Measurements from ENCODE around the gene COG3.

The COG3 gene

DNA sequence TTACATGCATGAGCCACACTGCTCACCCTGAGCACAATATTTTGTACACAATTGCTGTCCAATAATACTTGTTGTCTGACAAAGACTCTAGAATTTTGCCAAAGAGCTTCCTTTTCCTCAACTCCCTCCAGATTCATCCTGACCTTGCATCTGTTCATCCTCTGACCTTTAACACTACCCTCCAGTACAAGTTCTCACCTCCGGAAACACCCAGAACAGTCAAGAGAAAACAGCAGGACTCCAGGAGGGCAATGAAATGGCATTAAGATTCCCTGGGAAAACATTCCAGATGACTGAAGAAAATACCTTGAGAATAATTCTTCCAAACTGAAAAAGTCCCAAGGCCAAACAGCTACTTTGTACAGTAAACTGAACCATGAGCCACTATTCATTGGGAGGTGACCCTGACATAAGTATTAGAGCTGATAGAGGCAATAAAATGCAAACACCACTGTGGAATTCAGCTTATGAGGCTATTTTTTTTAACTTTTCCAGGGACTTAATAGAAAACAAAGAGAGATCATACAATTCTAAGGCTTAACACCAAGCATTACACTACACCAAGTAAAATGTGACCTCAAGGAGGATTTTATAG lies 15.7 kb upstream of the COG3 start:
- no peak for DNase-seq

DNA sequence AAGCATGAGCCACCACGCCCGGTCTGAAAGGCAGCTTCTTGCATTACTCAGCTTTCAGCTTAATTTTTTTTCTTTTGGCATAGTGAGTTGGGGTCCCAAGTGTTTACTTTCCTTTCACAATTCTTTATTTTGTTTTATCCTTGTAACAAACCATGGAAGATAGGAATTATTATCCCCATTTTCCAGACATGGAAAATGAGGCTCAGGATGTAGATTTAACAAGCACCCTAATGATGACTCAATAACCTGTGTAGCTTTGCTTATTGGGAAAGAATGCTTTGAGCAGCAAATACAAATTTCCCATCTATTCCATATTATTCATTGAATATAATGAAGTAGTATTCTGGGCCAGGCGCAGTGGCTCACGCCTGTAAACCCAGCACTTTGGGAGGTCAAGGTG lies 13.5 kb upstream of the COG3 start:
- DNase-seq, result no peak

DNA sequence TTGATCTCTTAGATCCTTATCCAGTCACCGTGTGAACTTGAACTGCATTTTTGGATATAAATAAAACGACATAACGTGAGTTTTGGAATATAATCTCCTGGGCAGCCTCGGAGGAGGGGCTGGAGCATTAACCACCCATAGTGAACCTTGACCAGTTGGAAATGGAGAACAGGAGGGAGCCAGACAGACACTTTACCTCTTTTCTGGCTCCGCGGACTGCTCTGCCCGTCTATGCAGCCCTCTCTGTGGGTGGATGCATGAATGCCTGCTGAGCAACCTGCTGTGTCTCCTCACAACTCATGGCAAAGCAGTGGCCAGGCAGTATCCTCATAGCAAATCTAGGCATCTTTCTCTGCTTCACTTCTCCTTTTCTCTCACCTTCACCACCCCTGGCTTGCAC lies 10.5 kb upstream of the COG3 start:
- no peak for DNase-seq

DNA sequence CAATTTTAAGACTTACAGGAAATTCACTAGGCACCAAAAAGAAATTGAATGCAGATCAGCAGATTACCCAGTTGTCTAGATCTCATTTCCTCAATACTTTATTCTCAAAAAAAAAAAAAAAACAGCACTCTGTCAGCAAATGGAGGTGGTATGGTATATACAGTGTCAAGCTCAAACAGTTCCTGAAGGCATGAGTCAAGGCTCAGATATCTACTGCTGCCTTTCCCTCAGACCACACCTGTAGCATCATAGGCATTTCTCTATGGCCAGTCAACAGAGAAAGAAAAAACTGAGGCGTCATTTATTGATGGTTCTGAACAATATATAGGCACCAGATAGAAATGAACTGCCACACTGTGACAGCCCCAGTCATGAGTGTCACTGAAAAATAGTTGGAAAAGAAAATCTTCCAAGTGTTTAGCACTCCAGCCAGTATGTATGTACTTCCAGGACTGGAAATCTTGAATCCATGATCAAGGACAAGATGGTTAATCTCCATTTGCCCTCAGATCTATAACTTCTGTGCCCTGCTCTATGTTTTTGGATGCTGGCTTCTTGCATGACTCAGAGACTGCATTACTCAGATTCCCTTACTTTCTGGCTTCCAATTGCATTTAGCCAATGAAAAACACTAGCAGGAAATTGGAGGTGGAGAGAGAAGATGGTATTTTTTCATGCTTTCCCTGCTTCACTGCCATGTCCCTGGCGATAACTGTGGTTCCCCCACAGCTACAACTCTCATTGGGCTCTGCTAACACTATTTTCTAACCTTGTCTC lies 8.4 kb upstream of the COG3 start:
- no peak for DNase-seq

DNA sequence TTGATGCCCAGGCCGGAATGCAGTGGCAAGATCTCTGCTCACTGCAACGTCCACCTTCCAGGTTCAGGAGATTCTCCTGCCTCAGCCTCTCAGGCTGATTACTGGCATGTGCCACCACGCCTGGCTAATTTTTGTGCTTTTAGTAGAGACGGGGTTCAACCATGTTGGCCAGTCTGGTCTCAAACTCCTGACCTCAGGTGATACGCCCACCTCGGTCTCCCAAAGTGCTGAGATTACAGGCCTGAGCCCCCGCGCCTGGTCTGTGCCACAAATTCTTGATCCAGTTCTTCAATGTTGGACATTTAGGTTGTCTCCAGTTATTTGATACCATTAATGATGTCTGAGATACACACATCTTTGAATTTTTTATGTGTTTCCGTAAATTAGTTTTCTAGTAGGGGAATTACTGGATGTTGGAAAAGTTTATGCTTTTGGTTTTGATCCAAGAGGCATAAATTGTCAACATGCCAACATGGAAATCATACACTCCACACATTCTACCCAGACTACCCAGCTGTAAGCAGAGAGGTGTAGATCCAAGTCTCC lies 525 bp upstream of the COG3 start:
- DNase-seq, result no peak

DNA sequence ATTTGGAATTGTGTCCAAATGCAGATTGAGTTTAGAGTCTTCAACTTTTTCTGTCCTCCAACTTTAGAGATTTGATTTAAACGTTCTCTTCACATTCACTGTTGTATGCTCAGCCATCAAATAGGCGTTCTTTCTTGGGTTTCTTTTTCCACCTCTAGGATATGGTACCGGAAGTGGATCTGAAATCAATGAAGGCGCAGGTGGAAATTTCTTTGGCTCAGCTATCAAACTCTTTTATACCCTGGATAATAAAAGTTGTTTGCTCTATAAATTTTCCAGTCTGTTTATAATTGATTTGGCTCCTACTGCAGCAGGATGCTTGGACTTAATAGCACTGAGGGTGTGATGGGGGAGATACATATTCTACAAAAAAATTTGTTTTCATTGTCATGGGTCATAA lies 1.6 kb downstream of the COG3 start:
- DNase-seq, result no peak

DNA sequence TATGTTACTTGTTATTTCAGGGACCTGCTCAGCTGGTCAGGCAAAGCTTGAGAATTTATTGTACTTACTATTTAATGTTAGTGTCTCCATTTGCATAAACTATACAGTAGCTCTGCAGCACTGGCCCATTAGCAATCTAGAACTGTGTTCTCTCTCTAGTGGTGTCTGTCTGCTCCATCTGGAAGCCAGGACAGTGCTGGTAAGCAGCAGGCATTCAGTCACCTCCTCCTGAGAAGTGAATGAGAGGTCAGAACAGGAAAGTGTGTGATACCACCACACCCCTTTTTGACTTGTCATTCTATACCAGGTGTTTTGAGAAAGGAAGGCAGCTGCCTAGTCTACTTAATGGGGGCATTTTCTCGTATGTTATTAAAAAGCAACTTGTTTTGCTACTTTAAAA lies 3.9 kb downstream of the COG3 start:
- no peak for DNase-seq

DNA sequence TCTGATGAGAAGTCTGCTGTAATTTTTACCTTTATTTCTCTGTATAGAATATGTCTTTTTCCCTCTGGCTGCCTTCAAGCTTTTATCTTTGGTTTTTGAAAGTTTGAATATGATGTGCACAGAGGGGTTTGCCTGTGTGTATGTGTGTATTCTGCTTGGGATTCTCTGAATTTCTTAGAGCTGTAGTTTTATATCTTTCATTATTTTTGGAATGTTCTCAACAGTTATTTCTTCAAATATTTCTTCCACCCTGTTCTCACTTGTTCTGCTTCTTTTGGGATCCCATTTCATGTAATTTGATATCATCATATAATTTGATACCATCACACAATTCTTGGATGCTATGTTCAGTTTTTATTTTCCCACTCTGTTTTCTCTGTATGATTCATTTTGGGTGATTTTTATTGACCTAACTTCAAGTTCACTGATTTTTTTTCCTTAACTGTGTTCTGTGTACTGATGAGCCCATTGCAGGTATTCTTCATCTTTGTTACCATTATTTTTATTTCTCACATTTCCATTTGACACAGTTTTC lies 7.5 kb downstream of the COG3 start:
- DNase-seq, result no peak

DNA sequence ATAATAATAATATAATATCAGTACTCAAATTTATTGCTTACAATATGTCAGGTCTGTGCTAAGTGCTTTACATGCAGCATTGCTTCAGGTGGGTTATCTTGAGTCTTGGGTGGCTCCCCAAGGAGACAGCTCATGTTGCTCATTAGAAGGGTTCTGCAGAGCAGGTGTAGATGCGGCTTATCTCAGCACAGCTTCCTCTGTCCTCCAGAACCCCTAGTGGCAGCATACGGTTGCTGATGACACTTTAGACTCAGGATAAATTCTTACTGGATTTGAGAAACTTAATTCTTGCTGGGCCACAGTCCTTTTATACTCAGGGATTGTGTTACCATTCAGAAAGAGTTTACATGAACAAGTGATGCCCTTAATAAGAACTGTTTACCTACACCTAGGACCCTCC lies 8.9 kb downstream of the COG3 start:
- no peak for DNase-seq

DNA sequence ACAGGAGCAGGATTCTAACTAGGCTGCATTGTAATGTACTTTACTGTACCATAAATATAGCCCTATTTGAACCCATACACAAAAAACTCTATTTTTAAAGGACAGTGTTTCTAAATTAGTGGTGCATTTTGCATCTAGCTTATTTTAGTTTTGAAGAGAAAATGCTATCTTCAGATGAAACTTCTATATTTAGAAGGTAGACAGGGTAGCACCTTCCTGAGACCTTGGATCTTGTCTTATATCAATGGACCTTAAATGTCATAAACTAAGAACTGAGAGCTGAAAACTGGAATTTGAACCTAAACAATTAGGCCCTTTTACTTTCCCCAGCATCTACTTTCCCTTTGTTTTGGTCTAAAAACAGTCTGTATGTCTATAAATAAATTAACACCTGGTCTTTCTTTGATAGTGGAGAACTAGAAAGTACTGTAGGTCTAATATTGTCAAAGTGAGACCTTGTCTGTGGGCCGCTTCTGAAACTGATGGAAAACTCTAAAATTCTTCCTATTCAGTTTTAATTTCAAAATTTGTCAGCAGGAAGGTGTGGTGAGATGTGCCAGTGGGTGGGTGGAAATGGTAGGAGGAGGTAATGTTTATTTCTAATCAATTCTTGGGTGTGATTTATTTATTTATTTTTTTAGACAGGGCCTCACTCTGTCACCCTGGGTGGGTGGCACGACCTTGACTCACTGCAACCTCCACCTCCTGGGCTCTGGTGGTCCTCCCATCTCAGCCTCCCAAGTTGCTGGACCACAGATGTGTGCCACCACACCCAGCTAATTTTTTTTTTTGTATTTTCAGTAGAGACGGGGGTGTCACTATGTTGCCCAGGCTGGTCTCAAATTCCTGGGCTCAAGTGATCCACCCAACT lies 10.1 kb downstream of the COG3 start:
- no peak for DNase-seq

DNA sequence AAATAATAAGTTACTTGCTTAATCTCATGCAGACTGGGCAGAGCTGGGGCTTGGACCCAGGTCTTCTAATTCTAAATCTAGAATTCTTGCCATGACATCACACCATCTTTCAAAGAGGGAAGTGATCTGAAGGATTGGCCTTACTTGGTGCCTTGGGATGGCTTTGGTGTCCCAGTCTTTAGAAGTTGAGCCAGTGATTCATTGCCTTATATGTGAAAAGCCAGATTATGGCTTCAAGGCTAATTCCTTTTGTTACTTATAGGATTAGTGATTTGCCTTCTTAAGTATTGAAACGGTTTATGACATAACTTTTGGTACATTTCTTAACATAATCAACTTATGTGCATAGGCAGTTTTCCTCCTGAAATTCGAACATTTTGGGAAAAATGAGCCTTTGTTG lies 14.9 kb downstream of the COG3 start:
- DNase-seq, result peak; percentile 64

DNA sequence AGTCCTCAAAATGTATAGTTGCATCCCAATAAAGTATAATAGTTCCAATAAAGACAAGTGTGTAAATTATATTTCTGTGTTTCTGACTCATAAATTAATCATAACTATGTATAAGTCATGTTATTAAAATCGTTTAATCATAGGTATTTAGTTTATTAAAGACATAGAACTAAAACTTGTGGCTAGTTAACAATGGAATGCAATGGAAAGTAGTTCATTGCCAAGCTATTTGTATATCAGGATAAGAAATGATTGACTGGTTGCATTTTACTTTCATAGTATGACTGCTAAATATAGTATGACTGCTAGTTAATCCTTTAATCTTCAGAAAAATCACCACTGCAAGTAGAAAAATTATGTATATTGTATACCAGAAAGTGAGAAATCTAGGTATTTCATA lies 16.9 kb downstream of the COG3 start:
- DNase-seq, result no peak

DNA sequence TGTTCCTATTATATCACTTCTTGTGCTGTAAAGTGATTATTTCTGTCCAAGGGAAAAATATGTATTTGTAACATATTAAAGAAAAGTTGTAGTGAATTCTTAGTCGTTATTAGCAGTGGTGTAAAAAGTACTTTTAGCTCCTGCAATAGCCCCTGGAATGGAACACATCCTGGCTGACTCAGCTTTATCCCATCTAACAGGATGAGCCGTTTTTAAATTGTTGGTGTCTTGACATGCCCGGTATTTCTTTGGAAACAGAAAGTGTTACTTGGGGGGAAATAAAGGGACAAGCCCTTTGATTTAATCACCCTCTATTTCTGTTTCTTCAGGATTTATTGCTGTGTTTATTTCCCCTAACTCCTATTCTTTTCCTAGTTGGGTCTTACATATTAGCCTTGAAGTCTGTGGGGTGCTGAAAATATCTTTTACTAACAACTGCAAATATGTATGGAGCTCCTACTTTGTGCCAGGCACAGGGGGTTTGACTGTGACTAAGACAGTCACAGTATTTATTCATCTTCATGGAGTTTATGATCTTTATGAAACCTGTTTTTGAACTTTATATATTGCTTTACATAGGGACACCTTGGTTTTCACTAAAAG lies 17.9 kb downstream of the COG3 start:
- no peak for DNase-seq

DNA sequence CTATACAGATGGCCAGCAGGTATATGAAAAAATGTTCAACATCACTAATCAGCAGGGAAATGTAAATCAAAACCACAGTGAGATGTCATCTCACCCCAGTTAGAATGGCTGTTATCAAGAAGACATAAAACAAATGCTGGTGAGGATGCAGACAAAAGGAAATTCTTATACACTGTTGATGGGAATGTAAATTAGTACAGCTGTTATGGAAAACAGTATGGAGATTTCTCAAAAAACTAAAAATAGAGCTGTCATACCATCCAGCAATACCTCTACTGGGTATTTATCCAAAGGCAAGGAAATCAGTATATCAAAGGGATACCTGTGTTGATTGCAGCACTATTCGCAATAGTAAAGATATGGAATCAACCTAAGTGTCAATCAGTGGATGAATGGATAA lies 22.9 kb downstream of the COG3 start:
- no peak for DNase-seq

DNA sequence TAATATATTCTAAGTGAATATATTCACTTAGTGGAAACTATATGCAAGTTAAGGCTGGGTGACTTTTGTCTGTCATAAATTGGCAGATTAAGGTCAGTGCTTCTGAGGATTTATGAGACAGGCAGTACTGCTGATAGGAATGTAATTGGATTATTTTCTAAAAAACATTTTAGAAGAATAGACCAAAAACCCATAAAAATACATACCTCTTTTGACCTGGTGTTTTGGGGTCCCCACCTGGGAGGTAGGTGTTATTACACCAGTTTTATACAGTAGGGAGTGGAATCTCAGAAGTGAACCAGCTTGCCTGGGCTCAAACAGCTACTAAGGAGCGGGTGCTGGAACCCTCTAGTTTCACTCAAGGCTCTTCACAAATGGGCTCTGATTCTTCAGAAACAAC lies 25.3 kb downstream of the COG3 start:
- no peak for DNase-seq

DNA sequence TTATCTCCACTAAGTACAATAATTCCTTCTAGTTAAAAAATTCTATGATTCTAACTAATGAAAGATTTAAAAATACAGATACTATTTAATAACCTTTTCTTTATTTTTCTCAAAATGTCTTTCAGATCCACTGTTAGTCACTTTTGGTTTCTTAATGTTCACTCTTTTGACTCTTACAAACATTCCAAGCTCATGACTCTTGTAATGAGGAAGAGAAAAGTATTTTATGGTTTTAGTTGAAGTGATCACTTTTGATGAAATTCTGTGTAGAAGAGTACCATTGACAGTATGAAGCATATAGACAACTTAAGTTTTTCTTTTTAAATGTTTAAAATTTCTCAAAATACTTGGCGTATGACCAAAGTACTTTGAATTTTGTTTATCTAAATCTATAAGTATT lies 27.8 kb downstream of the COG3 start:
- no peak for DNase-seq

DNA sequence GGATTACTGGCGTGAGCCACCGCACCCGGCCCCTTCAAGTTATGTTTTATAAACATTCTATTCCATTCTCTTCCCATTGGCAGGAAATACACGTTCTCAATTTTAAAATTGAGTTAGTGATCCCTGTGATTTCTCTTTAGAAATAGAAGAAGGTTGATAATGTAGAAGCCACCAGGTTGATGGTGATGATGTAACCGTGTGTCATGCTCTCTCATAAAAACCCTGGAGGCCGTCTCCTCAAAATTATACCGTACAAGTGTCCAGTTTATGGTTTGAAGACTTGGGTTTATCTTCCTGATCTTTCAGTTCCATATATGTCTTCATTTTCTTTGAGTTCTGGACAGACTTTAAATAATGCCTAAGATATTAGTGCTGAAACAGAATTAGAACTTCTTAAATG lies 32.2 kb downstream of the COG3 start:
- no peak for DNase-seq

DNA sequence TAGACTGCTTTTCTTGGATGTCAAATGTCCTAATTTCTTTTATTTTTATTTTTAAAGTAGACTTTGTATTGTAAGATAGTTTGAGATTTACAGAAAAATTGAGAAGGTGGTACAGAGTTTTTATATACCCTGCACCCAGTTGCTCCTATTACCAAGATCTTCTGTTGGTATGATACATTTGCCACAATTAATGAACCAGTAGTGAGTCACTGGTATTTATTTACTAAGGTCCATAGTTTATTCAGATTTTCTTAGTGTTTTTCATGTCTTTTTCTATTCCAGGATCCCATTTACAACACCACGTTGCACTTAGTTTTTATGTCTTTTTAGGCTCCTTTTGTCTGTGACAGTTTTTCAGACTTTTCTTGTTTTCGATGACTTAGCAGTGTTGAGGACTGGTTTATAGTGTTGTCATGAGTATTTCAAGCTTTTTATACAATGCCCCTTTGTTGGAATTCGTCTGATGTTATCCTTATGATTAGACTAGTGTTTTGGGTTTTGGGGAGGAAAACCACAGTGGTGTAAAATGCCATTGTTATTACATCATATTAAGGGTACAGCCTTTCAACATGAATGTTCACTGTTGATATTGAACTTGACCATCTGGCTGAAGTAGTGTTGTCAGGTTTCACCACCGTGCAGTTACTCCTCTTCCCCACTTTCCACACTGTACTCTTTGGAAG lies 35.9 kb downstream of the COG3 start:
- peak; percentile 75 for DNase-seq

DNA sequence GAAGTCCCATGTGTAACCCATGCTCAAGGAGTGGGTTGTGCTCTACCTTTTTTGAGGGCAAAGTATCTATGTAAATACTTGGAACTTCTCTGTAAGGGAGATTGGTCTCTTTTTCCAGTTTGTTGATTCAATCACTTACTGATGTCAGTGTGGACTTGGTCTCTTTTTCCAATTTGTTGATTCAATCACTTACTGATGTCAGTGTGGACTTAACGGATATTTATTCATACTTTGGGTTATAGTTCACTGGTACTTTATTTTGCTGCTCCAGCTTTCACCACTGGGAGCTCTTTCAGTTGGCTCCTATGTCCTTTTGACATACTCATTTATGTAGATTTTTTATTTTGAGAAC lies 36.4 kb downstream of the COG3 start:
- no peak for DNase-seq

DNA sequence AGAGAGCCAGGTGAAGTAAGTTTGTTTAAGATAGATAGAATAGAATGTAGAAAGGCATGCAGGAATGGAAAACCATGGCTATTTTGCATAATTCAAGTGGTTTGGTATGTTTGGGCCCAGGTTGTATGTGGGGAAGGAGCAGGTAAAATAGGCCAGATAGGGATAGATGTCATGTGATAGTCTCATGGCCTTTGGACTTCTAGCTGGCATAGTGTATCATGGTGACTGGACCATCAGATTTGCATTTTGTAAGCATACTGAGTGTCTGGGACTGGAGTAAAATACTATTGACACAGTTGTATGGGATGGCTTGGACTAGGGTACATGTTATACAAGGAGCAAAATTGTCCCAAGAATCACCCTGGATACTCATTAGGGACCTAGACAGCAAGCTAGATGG lies 38.9 kb downstream of the COG3 start:
- DNase-seq, result no peak

DNA sequence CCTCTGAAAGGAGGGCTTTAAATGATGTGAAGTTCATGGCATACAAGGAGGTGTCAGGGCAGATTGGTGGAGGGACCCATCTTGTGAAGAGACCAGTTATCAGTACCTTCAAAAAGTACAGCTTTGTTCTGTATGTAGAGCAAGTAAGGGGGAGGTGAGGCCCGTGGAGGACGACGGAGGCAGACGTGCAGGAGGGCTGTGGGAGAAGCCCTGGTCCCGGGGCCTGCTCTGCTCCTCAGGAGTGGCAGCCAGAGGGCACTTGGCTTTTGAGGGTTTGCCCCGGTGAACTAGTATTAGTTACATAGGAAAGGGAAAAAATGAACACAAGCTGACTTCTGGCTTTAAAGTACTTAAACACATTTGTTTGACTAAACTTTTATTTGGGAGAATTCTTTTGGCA lies 42.1 kb downstream of the COG3 start:
- no peak for DNase-seq

DNA sequence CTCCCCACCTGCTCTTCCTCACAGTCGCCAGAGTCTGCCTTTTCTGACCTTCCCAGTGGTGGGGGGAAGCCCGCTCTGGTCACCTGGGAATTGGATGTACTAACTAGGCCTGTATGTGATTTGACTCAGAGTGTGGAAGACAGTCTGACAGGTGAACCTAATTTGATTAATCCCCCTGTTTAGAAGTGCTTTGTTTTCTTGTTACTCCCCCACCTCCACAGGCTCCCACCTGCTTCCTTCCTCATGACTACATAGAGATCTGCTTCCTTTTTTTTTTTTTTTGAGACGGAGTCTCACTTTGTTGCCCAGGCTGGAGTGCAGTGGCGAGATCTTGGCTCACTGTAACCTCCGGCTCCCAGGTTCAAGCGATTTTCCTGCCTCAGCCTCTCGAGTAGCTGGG lies 44.0 kb downstream of the COG3 start:
- DNase-seq, result no peak

DNA sequence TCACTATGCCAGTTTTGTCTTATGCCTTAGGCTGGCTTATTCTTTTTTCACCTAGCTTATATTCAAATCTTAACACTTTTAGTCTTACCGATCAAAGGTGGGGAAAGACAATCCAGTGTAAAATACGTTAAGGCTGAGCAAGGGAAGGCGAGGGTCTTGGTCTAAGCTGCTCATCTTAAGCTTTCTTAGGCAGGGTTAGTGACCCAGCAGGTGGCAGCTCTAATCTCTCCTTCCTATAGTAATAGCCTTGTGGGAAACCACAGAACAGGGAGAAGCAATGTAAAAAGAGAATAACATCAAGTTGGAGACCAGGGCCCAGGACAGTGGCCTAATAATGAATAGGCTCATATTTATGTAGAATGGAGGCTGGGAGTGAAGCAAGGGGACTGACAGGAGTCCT lies 45.9 kb downstream of the COG3 start:
- no peak for DNase-seq

Measured in MV-4-11 (cell line).